Measurements from ENCODE around the gene SULF2.

The SULF2 gene

DNA sequence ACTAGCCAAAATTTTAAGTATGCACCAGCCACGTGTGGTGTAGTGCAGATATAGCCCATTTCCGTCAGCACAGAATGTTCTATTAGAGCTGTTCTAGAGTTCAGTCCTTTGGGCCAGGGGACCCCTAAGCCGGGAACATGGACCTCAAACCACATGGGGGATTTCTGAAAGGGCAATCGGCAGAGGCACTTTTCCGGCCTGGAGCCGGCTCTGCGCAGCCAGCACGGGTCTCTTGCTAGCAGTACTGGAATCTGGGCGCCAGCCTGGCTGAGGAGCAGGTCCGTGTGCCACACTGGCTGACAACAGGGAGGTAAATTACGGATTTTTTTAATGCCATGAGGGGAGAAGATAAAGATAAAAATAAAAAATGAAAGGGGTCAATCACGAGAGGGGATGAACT lies 120.5 kb downstream of the SULF2 start:
- no peak for DNase-seq

DNA sequence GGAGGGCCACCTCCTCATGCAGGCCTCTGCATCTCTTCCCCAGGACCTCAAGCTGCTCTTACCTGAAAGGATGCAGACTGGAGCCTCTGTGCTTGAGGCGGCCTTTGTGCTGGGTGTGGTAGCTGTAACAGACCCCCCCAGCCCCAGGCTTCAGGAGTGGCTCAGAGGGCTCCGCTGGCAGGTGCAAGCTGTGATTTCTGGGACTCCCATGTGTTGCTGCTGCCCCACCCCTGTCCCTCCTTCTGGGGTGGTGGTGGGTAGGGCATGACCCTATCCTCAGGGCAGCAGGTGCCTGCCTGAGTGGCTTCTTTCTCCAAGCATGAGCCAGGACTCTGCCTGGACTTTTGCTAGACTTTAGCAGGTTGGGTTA lies 121.2 kb downstream of the SULF2 start:
- DNase-seq: no peak

DNA sequence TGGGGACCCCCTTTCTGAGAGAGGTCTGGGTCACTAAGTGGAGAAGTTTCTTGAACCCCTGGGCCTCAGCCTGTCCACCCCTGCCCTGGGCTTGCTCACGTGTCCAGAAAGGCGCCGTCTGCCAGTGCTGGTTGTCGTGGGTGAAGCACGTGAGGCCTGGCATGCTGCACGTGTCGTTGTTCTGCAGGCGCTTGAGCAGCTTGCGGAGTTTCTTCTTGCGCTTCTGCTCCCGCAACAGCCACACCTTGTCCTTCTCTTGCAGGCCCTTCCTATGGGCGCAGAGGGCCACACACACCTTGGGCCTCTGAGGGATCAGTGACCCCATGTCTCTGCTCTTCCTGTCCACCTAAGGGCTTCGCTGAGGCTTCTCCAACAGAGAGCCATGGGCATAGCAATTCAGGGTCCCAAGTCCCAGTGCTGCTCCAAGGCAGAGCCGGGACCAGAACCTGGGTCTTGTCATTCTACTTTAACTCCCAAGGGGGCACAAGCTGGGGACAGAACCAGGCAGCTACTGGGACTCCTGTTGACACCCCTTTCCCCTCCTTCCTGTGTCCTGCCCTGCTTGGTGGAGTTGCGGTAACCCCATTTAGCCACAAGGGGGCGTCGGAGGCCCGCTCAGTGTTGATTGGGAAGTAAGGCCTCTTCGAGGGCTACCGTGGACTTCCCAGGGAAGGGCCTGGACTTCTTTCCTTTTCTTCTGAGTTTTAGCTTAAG lies 121.8 kb downstream of the SULF2 start:
- peak; percentile 92 for DNase-seq

DNA sequence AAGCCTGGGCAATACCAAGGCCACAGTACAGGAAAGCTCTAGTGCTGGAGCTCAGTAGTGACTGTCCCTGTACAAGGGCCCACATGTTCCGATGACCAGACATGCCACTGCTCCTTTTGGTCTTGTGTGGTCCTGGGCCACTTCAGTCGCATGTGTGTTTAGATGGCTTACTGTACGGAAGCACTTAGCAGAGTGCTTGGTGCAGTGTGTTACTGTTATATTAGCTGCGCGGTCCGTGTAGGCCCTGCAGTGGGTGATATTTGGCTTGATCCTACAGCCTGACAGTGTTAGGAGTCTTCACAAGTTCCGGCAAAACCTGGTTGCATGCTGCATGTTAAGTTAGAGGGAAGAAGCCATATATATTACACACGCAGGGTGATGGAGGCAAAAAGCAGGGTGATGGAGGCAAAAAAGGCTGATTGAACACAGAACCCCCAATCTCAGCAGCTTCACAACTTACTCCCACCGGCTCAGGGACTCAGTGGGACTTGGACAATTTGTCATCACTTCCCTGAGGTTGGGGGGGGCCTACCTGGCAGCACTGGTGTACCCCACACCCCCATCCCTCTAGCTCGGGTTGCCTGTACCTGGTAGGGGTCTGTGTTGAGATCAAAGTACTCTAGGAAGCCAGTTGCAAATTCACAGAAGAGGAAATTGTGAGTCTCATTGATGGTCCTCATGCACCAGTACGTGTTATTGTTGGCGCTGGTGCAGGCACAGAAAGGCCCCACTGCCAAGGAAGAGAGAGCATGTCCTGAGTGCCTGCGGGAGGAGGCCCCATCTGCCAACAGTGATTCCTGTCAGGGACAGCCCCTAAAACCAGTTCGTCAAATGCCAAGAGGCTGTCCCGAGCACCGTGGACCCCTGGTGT lies 122.6 kb downstream of the SULF2 start:
- no peak for DNase-seq

DNA sequence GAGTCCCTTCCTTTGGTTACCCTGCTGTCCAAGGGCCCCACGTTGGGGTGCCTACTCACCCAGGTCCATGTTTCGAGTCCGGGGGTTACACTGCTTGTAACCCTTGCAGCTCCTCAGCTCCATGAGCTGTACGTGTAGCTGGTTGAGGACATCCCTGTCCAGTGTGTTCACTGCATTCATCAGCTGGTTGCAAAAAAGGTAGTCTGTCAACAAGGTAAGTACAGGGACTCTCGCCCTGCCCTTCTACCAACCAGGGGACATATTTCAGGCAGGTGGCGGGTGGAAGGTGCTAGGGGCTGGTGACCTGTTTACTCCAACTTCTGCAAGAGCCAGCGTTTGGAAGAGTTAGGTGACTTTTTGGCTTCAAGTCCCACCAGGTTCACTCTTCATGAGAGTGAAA lies 123.6 kb downstream of the SULF2 start:
- no peak for DNase-seq

DNA sequence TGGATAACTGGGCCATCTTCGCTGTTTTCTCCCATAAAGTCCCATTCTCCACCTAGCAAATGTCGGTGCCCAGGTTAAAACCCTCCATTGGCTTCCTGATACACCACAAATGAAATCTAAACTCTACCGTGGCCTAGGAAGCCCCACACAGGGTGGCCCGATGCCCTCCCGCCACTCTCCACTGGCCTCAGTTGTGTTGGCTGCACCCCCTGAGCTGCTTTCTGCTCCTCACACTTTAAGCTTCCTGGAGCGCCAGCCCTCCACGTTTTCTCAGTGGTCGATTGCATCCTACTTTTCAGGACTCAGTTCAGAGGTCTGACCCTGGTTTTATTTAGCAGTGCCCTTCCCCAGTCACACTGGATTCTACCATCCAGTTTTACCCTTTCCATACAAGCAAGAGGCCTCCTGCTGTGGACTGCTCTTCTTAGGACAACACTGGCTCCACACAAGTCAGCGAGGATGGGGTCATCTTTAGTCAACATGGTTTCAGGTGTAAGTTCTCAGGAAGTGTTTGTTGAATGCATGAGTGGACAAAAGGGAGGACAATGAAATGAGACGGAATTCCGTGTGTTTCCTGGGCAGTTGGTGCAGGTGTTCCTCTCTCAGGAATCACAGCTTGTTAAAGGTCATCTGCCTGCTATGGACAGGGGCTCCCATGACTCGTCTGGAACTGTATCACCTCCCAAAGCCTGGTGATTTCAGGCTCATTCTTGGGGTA lies 124.1 kb downstream of the SULF2 start:
- DNase-seq: no peak

DNA sequence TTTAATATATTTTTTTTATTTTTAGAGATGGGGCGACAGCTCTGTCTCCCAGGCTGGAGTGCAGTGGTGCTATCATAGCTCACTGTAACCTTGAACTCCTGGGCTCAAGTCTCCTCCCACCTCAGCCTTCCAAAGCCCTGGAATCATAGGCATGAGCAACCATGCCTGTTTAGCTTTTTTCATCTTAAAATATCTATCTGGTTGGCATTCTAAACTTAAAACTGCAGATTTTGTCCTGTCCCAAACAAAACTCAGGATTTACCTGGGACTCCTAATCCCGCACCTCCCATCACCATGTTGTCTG lies 124.7 kb downstream of the SULF2 start:
- DNase-seq: no peak

DNA sequence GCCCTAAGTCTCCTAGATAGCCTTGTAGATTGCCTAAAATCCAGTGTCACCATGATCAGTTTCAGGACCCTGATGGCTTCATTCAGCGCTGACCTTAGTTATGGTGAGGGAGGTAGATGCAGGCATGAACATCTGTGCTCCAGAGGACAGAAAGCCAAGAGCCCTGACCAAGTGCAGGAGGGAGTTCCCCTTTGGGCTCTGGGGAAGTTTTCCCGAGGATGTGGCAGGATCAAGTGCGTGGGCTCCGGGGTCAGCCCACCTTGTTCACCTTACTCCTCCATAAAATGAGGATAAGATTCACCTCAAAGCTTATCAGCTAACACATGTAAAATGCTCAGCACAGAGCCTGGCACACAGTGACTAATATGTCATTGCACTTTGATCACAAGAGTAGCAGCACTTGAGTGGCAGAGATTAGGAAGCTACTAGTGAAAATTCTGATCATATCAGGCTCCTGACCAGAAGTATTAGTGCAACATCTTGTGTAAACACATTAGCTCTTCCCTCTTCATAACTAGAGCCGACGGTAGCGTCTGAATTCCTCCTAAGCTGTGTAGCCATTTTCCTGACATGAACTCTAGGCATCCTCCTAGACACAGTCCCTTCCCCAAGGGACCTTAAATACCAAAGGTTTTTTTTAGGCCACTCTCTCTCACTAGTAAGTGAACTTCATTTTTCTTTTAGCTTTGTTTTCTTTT lies 125.2 kb downstream of the SULF2 start:
- DNase-seq: no peak

DNA sequence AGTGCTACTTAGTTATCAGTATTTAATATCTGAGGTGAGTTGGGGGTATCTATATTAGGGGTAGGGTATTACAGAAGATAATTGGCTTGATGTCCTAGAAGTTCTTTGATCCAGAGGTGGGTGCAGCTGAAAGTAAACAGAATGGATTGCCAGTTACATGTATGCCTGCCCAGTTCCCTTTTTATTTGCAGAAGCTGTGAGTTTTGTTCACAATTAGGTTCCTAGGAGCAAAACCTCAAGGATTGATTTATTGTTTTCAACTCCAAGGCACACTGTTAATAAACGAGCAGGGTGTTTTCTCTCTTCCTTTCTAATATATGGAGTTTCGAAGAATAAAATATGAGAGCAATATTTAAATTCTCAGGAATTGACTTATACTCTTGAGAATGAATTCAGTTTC lies 129.0 kb downstream of the SULF2 start:
- no peak for DNase-seq

DNA sequence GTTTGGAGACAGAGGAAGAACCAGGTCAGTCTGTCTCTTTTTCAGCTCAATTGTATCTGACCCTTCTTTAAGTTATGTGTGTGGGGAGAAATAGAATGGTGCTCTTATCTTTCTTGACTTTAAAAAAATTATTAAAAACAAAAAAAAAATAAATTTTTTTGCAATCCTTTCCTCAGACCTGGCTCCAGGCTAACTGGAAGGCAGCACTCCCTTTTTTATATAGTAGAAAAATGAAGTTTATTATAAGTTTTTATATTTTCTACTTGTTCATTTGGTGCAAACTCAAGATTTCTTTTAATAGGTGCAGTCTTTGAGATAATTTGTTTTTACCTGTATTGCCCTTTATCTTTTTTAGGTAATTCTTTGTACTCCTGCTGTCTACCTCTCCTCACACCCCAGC lies 129.6 kb downstream of the SULF2 start:
- no peak for DNase-seq

DNA sequence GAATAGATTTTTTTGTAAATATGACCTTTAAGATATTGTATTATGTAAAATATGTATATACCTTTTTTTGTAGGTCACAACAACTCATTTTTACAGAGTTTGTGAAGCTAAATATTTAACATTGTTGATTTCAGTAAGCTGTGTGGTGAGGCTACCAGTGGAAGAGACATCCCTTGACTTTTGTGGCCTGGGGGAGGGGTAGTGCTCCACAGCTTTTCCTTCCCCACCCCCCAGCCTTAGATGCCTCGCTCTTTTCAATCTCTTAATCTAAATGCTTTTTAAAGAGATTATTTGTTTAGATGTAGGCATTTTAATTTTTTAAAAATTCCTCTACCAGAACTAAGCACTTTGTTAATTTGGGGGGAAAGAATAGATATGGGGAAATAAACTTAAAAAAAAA lies 130.9 kb downstream of the SULF2 start:
- DNase-seq: no peak

DNA sequence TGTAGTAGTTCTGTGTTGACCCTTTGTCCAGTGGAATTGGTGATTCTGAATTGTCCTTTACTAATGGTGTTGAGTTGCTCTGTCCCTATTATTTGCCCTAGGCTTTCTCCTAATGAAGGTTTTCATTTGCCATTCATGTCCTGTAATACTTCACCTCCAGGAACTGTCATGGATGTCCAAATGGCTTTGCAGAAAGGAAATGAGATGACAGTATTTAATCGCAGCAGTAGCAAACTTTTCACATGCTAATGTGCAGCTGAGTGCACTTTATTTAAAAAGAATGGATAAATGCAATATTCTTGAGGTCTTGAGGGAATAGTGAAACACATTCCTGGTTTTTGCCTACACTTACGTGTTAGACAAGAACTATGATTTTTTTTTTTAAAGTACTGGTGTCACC lies 131.4 kb downstream of the SULF2 start:
- no peak for DNase-seq

DNA sequence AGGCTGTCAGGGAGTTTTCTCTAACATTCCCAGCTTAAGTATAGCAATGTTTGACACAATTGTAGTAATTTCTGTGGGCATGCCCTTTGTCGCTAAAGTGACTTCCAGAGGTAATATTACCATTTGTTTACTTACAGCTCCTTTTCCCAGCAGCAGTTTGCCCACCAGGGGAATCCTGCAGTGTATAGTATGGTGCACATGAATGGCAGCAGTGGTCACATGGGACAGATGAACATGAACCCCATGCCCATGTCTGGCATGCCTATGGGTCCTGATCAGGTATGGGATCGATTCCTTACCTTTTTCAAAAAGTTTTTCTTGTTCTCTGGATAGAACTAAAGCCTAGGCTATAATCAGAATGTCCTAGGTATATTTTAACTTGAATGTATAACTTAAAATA lies 132.5 kb downstream of the SULF2 start:
- no peak for DNase-seq

DNA sequence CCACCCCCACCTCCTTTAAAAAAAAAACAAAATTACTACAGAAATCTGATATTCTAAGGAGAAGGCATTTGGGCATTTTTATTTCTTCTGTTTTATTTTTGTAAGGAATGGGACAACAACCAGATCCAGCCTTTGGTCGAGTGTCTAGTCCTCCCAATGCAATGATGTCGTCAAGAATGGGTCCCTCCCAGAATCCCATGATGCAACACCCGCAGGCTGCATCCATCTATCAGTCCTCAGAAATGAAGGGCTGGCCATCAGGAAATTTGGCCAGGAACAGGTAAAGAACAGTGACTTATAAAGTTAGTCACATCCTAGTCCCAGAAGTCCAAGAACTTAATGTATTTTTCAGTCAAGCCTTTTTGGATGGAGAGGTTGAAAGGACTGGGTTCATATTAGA lies 133.0 kb downstream of the SULF2 start:
- DNase-seq: no peak

DNA sequence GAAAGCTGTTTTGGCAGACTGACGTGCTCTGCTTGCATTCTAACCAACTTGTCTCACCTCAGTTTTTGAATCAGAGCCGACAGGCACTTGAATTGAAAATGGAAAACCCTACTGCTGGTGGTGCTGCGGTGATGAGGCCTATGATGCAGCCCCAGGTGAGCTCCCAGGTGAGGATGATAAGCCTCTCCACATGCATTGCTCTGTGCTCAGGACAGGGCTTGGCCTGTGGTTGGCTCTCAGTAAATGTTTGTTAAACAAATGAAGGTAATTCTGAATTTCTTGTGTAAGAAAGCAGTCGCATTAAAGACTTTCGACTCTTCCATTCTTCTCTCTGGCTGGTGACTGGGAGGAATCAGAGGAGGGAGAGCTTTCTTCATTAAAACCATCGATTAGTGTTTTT lies 136.3 kb downstream of the SULF2 start:
- DNase-seq: no peak

DNA sequence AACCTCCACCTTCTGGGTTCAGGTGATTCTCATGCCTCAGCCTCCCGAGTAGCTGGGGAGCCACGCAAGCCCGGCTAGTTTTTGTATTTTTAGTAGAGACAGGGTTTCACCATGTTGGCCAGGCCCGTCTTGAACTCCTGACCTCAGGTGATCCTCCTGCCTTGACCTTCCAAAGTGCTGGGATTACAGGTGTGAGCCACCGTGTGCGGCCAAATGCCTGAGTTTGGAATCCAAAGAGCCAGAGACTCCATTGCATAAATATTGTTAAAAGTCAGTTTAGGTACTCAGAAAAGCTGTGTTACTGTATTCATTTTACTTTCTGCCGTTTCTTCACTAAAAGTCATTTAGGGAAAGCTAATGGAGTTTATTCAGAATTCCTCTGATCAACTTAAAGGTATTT lies 137.3 kb downstream of the SULF2 start:
- DNase-seq: no peak

DNA sequence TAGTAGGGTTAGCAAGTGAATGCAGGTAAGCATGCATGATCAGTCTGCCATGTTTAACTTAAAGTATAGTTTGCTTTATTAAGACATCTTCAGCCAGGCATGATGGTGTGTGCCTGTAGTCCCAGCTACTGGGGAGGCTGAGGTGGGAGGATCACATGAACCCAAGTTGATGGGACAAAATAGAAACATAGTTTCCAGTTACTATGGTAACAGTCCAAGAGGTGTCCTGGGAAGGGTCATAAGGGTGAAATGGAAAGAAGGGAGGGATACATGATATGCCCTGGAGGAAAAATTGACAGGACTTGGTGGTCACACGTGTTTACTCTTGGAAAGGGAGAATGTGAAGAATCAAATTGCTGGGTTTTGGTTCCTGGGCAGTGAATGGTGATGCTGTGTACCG lies 139.6 kb downstream of the SULF2 start:
- DNase-seq: no peak

DNA sequence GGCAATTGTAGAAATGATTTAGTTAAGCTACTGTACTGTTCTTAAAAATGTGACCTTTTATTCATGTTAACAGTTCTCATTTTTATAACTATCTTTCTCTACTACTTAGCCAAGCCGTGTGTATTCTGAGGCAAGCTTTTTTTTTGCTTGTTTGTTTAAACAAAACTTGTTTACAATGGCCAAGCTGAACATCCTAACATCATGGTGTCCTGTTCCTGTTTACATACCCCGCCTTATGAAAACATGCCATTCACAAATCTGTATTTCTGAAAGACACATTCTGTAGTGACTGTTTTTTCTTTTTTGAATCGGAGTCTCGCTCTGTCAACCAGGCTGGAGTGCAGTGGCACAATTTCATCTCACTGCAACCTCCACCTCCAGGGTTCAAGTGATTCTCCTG lies 142.7 kb downstream of the SULF2 start:
- DNase-seq: no peak

DNA sequence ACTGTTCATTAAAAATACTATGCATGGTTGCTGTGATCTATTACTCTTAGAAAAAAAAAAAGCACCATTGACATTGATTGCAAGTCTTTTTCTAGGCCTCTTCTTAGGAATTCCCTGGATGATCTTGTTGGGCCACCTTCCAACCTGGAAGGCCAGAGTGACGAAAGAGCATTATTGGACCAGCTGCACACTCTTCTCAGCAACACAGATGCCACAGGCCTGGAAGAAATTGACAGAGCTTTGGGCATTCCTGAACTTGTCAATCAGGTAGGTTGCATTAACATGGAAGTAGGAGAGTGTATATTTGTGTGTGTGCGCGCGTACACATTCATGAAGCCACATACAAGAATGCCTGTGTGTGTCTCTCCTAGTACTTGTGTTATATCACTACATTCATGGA lies 143.2 kb downstream of the SULF2 start:
- DNase-seq: no peak

DNA sequence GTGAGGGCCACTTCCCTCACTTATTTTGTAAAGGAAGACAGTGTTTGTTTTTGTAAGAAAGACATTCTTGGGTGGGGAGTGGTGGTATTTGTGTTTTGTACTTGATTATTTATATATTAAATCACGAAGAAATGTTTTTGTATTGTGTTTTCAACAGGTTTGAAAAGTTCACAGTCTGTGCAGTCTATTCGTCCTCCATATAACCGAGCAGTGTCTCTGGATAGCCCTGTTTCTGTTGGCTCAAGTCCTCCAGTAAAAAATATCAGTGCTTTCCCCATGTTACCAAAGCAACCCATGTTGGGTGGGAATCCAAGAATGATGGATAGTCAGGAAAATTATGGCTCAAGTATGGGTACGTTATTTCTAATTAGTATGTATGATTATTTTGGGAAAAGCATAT lies 146.4 kb downstream of the SULF2 start:
- no peak for DNase-seq

DNA sequence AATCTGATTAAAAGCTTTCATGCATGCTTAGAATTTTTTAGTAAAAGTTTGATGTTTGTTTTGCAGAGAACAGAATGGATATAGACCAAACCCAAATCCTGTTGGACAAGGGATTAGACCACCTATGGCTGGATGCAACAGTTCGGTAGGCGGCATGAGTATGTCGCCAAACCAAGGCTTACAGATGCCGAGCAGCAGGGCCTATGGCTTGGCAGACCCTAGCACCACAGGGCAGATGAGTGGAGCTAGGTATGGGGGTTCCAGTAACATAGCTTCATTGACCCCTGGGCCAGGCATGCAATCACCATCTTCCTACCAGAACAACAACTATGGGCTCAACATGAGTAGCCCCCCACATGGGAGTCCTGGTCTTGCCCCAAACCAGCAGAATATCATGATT lies 150.0 kb downstream of the SULF2 start:
- no peak for DNase-seq

DNA sequence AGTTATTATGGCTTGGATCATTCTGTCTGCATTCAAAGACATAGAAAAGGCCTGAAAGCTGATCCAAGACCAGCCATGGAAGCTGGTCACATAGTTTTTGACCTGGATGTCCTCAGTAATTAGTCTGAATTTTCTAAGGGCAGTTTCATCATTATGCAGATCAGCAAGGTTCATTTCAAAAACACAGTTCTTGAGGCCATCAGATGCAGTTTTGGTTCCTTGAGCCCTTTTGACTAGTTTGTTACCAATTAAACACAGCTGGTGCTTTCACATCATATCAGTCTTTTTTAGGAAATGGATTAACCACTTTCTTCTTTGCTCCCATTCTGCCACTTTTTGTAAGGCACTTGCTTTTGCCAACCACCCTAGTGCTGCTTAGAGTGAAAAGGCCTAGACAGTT lies 154.2 kb downstream of the SULF2 start:
- no peak for DNase-seq

DNA sequence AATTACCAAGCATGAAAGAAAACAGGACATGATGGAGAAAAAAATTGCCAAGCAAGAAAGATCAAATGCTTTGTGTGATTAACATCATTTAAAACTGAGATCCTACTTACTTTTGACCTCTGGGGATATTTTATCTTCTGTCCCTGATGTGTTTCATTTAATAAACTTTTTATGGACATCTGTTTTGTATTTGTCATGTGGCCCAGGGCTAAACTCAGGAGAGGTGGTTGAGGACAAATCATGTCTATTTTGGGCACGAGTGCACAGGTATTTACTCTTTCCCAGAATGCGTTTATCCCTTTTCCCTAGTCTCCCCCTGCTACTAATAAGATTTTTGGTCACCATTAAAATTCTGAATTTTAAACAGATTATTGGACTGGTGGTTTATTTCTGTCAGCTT lies 155.4 kb downstream of the SULF2 start:
- no peak for DNase-seq

DNA sequence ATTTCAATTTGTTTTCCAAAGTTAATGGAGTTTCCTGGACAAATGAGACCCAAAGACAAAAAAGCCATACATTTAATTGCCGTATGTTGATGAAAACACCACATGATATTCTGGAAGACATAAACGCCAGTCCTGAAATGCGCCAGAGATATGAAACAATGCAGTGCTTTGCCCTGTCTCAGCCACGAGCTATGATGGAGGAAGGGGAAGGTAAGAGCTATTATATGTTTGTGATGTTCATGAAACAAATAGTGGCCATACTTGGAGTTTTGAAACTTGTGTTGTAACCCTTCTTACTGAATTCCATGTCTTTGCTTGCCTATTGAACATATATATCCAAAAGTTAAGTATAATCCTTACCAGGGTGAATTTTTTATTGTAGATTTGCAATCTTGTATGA lies 157.7 kb downstream of the SULF2 start:
- no peak for DNase-seq
